LoVo (cell line): Measurements from ENCODE around the gene DOCK9.

Experiments
- DNase-seq: peaks from one replicate; pipeline ENCODE4 v3.0.0-alpha.2; 2016; ENCODE audit warnings: low spot score

Gene DOCK9

DNA sequence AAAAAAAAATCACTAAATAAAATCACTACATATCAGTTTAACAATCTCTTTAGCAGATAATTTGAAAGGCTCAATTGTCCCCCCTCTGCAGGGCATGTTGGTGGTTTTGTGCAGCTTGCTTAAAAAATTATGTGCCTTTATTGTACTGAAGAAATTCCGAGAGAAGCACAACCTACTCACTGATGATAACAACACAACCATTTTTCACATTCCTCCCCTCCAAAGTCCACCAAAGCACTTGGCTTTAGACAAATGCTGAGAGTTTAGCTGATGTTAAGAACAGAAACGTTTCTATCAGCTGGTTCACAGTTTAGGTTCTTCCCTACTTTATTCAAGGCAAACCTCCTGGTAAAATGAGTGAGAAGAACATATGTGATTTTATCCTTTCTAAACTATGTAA is 923 bp downstream of the DOCK9 start:
- DNase-seq = no peak

DNA sequence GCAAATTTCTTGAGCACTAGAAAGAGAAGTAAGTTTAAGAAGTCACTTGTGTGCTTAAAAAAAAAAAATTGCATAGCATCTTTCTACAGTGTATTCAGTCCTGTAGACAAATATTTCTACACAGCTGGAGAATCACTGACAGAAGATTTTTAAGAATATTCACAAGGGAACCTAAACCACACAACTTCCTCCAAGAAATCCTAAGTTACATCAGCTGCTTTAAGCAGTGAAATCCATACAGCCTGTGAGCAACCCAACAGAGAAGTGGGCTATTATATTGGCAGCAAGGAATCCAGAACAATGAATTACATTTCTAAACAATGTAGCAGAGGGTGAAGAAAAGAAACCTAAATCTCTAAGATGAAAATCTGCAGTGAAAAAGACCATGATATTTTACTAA is 1.5 kb downstream of the DOCK9 start:
- no peak for DNase-seq

DNA sequence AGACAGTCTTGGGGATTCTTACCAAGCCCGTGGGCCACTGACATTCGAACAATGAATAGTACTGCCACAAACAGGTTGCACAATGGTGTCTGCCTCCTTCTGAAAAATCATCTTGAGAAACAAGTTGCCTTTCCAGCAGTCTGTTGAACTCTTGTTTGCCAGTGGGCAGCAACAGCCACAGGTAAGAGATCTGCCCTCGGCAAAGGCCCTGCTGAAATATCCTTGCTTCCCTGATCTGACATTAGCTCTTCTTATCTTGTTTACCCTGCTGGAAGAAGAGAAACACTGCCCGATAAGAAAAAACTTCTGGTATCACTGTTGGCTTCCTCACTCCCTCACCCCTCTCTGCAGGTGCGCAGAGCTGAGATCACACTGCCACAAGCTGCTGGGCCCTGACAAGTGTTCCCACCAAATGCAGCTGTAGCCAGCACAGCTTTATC is 2.0 kb downstream of the DOCK9 start:
- DNase-seq = no peak

DNA sequence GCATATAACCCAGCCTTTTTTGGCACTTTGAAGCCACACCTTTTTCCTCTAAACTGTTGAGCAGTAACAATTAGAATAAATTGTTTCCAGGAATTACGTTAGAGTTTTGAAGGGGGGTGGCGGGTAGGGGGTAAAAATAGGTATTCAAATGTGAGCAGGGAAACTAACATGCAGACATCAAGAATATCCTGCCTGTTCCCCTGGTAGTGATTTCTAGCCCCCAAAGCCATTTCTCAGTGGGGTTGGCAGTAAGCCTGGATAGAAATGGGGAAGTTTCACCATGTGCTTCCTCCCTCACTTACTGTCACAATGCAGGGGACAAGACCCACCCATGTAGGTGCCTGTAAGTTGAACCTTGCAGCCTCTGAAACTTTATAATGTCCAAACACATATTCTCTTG is 3.8 kb downstream of the DOCK9 start:
- DNase-seq = no peak

DNA sequence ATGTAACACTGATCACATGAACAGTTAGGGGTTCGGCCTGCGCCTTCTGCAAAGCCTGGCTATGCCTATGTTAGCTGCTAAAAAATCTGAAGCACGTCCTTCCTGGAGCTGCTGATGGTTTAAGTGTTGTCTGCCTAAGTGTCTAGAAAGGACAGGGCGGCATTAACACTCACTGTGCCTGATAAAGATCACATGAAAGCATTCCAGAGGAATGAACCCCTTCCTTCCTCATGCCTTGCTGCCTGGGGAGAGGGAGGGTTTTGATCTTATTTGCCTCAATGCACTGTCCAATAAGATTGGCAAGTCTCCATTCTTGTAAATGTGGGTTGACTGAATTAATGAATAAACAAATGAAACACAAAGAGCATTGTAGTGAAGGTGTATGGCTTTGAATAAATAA is 5.2 kb downstream of the DOCK9 start:
- DNase-seq = peak; percentile 53

DNA sequence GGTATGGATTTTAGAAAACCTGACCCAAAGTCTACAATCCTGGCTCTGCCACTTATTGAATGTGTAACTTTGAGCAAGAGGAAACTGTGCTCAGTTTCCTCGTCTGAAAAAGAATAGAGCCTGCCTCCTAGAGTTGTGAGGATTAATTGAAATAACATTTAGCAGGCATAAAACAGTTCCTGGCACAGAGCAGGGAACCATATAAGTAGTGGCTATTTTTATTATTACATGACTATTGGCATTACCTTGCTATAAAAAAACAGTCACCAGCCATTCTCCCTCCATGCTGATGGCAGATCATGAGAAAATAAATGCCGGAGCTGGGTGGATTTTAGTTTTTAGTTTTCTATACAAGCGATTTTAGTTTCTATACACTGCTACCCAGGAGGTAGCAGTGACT is 5.8 kb downstream of the DOCK9 start:
- no peak for DNase-seq

DNA sequence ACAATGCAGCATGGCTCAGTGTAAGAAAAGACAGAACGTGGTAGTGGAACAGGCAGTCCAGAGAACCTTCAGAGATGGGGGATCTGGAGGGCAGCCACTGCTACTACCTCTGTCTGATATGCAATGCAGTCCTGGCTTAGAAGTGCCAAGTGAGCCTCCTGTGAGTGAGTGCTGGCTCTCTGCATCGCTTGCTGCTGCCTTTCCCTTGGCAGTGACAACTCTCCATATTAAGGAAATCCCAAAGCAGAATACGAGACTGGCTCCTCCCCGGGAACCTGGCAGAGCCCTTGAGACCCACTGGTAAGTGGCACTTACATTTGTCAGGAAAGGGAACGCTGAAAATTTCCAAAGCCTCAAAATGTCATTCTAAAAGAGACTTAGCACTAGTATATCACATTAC is 7.5 kb downstream of the DOCK9 start:
- DNase-seq = no peak

DNA sequence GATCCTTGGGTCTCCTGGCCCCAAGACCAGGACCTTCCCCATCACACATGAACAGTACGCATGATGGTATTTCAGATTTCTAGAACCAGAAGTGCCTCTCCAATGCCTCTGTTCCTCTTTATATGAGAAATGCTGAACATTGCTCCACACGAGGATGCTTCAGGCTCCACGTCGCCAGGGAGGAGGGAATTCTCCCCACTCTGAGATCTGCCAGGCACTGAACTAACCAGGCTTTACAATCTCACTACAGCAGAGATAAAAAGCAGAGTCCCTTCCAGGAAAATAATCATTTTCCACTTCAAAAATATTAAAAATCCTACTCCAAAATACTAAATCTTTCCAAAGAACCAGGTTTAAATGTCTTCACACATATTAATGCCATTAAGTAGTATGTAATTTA is 10.4 kb downstream of the DOCK9 start:
- DNase-seq = no peak

DNA sequence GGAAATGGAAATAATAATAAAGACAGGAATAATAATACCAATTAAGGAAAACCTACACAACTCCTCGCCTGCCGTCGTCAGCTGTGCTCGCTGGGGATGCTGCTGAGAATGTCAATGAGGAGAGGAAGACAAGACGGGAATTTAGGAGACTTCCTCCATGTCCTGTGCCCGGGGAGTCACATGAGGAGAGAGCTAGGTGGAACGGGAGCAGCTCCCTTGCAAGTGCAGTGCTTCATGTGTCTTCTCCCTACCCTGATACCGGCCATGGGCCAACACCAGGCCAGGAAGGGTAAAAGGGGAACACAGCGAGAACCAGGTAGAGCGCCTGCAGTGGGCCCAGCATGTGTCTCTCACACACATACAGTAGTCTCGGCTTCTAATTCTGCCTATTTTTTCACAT is 11.8 kb downstream of the DOCK9 start:
- DNase-seq = no peak

DNA sequence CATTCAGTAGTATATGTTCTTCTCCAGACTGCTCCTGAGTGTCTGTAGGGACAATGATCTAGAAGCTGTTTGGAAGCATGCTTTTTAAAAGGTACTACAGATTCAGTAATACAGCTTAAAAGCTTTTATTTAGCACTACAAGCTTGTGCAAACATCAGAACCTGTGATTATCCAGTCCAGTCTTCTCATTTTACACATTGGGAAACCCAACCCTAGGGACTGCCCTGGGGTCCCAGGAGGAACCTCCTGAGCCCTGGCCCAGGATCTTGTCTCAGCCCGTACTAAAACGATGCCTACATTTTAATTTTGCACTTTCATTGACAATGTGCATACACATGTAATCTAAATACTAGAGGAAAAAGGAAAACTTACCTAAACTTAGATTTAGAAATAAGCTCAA is 12.5 kb downstream of the DOCK9 start:
- no peak for DNase-seq

DNA sequence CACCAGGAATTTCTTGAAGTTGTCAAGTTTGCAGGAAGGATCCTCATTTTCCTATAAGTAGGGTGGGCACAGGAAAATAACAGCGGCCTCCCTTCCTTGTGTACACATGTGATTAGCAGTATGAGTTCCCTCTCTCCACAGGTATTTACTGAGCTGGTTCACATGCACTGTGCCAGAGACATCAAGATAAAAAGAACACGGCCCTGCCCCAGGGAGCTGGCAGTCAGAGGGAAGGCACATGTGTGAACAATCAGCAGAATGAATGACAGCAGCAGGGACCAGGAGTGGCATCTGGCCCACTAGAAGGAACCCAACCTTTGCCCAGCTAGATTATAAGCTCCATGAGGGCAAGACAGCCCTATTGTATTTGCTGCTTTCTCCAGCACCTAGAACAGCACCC is 13.9 kb downstream of the DOCK9 start:
- DNase-seq = no peak

DNA sequence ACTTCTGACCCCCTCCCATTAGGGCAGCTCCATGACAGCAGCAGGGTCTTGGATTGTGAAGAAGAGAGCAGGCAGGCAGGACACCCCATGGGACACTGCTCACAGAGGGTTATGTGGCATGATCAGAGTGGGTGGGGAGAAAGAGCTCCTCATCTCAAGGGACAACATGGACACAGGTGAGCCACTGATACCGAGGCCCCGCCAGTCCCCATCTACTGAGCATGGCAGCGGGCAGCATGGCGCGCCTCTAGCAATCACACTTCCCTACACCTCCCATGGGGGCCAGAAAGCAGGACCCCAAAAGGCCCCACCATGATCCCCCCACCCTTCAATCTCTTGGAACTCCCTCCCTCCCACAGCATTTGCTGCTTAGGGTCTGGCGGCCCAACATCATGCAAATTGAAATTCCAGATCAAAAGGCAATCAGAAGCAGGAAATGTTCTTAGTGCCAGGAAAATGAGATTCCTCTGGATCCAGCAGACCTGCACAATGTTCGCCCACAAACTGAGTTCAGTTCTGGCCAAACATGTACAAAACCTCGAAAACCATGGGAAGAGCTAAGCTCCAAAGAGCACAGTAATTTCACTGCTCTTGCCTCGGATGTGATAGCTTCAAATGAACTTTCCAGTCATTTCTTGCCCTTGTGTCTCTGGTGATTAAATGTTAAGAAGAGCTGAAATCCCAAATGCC is 14.8 kb downstream of the DOCK9 start:
- no peak for DNase-seq

DNA sequence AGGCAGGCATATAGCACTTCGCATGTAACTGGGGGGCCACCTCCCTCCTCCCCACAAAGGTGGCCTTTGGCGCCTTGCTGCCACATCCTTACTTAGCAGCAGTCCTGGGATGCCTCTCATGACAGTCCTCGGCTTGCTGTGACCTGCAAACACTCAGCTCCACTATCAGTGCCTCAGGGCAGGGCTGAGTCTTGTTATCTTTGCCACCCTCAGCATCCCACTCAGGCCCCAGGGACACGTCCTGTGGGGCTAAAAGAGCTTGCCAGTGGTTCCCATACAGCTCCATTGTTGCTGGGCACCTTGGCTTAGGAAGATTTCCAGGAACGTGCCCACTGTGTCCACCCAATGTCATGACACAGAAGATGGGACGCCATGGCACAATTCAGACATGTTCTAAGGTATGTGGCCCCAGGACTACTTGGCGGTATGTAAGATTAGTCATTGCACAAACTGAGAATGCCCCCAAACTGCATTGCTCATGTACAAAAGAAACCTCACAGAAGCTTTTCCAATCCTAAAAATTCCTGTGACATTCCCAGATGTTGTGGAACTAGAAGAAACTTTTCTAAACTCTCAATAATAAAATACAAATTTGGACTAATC is 16.3 kb downstream of the DOCK9 start:
- DNase-seq = no peak

DNA sequence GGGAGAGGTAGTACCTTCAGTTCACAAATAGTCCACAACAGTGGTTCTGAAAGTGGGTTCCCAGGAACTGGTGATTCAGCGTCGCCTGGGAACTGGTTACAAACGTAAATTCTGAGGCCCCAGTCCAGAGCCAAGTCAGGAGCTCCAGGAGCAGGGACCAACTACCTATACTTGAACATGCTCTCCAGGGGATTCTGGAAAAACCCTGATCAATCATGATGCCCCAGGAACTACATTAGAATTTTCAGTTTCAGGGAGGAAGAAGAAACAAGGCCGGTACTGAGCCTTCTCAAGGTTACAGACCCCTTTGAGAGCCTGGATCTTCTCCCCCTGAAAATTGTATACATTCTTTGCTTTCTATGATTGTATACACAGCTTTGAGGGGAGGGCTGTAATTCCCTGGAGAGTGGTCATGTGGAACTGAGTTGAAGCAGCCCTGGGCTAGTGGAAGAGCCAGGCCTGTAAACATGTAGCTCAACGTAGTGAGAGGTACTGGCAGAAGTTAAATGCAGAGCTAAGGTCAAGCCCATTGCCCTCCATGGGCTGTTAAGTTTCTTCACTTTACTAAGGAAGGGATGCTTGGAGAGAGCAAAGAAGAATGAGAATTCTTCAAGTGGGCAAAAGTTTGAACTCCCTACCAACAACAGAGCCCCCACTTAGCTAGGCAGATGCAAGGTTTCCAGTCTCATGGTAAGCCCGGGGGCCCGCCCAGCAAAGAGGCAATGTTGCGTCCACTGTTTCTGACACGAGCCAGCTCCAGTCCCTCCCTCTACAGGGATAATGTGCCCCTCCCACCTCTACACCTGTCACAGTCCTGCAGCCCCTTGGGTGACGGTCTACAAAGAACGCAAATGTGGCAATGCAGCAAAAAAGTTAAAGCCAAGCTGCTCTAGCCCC is 17.0 kb downstream of the DOCK9 start:
- DNase-seq = no peak

DNA sequence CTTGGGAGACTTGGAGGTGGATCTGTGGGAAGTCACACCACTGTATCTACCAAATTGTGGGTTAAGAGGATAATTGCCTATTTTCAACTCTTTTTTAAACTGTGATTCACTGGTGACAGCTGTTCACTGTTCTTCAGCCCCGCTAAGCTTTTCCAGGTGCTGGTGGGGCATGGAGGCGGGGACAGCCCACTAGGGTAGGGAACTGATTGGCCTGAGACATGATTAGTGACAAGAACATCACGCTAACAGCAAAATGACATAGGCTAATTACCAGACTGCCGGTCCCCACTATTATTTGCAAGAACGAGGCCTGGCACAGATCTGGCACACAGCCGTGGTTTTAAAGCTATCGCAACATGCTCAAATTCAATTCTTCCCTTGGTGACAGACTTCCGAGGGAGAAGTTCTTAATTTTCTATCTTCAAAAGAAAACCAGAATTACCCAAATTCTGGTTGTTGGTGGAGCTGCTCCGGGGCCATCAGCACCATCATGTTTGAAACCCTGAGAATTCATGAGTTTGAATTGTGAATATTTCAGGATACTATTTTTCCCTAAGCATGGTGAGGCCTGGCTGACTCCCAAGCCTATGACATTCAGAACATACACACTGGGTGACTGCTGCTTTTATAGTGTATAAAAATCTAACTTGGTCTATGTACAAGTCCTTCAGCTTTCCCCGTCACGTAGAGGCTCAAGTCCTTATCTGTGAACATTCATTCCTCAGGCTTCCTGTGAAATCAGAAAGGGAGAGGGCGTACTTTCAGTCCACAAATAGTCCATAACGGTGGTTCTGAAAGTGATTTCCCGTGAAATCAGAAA is 17.9 kb downstream of the DOCK9 start:
- no peak for DNase-seq

DNA sequence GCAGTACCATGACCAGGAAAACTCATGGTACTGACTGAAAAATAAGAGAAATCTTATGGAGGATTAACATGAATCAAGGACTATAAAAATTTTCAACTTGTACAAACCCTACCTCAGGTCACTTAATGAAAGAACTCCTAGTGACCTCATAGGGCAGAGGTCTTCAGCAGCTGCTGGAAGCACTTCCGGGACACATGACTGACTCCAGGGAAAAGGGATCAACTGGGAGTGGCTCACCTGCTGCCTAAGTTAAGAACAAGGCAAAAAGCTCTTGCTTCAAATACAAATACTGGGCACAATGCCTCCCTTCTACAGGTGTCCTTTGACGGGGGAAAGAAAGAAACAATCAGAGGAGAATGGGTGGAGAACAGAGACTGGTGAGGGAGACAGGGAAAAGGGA is 18.6 kb downstream of the DOCK9 start:
- no peak for DNase-seq

DNA sequence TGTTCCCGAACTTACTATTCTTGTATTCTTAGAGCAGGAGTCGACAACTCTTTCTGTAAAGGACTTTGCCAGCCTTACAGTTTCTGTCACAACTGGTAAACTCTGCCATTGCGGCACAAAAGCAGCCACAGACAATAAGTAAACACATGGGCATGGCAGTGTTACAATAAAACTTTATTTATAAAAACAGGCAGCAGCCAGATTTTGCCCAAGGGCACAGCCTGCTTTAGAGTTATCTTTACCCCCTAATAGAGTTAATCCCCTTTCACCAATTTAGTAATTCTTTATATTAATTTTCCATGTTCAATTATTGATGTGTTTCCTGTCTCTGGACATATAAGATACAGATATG is 19.4 kb downstream of the DOCK9 start:
- DNase-seq = no peak

DNA sequence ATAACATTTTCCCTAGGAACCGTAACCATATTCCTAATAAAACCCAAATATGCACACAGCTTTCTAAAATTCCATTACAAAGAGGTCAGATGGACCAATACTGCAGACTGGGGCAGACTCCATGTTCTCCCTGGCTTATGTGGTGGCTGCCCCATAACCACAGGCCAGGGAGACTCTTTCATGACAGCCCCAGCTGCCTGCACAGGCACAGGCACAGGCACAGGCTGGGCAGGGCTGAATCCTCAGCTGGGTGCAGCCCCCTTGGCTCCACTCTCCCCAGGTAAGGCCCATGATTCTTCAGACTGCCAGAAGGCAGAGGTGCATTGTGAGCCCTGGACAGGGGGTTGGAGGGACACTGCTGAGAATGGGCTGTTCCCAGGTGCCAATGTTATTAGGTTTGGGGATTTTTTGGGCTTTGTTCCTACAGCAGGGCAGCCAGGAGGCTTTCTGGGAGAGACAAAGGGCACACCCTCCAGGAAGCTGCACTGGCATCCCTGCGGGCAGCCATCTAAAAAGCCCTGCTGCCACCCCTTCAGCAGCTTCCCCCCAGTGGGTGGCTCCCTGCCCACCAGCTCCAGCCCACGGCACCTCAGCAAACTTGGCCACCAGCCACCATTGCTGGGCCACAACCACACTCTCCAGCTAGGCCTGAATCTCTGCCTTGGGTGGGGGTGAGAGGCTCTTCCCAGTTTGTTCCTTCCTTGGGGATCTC is 20.0 kb downstream of the DOCK9 start:
- DNase-seq = no peak

DNA sequence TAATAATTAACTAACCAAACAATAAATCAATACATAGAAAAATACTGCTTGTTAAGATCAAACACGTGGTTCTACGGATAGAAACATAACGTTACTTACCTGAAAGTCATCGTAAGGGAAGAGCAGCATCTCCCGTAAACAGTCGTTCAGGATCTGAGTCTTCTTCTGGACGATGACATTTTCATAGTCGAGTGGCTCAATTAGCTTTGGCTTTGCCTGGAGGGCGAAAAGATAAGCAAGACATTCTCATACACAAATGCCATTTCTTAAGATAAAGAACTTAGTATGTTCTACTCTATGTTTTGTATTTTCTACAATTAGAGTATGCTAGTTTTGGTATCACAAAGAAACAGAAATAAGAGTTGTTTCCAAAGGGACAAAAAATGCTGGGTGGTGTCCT is 22.5 kb downstream of the DOCK9 start:
- DNase-seq = no peak

DNA sequence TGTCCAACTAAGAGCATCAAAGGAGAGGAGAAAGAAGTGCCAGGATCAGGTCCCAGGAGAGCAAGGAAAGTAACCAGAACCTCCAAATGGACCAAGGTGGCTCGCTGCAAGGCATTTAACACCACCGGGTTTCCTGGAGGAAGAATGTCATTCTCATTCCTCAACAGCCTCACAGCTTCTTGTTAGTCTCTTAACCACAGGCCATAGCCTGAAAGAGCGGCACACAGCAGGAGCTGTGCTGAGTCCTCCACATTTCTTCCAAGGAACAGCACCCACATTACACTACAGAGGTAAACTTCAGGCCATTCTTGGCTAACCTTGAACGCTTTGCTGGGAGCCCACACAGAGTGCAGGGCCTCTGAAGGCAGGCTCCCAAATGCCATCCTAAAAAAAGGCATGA is 23.6 kb downstream of the DOCK9 start:
- DNase-seq = no peak

DNA sequence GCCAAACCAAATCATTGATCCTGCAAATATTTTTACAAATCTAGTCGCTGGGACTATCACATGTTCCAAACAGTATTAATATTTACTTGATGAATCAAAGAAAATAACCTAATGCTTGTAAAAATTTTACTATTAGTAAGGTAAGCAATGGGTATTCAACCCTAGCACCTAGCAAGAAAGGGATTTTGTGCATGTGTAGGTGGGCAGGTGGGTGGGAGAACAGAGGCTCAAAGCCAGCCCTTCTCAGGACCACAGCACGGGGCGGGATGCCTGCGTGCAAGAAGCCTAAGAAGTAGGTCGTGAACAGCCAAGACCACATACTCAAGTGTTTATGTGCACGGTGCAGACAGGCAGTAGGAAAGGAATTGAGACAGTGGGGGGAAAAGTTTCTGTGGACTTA is 26.6 kb downstream of the DOCK9 start:
- DNase-seq = no peak

DNA sequence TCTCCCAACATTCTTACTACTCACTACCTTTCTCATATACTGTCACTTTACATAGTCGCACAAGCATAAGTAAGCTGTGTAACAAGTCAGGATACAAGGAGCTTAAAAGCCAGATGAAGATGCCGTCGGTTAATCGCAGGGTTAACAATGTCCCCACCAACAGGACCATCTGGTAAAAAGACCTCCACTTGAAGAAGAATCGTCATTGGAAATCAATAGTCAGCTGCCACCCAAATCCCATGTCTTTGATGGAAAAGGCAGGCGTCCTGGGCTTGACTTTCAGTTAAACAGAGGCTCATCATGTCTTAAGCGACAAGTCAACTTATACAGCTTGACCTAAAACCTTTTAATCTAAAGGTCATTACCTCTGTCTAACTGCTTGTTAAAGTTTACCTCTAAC is 27.2 kb downstream of the DOCK9 start:
- no peak for DNase-seq
